Activated T-helper 2 cell treated with anti-CD3 and anti-CD28 coated beads, Interferon-gamma antibody, Interleukin-2, Interleukin-4, amounts not matched to agents 10 μg/mL and 5 μg/mL and 100 μg/mL, durations not matched to agents 14 hours and 24 hours and 36 hours (primary cell): ENCODE data around the gene PRR23C. TPM values are rescaled to one million over a fixed set of nuclear protein-coding genes. Genes with fewer than 3 reads are reported as not detected.
"Not testable (repeated sequence)": the region's sequence is repeated elsewhere in the genome, so short reads cannot be mapped to it uniquely, and the experiment has no call there.

ENCODE experiments used
- DNase-seq: peaks from one replicate; pipeline ENCODE4 v3.0.0; 2021; ENCODE audit warnings: low spot score
- H3K27ac Mint-ChIP-seq: one replicate; pipeline ENCODE4 v1.8.0; 2021; ENCODE audit warnings: mixed read lengths
- H3K27me3 Mint-ChIP-seq: one replicate; pipeline ENCODE4 v1.8.0; 2021; ENCODE audit warnings: low read depth, mixed read lengths
- H3K36me3 Mint-ChIP-seq: one replicate; pipeline ENCODE4 v1.8.0; 2021; ENCODE audit warnings: low read depth, mixed read lengths
- H3K4me1 Mint-ChIP-seq: one replicate; pipeline ENCODE4 v1.8.0; 2021; ENCODE audit warnings: low read depth, mixed read lengths
- H3K4me3 Mint-ChIP-seq: one replicate; pipeline ENCODE4 v1.8.0; 2021; ENCODE audit warnings: low read depth, mild to moderate bottlenecking, moderate library complexity, mixed read lengths
- H3K9me3 Mint-ChIP-seq: one replicate; pipeline ENCODE4 v1.8.0; 2021; ENCODE audit warnings: mixed read lengths
- intact Hi-C: fragments of 100-400 bp; cut with micrococcal nuclease; formaldehyde crosslinking; loops from one replicate; pipeline ENCODE4 v1.15.1; 2023
- total RNA-seq: library from RNA; stranded (reverse); gene quantifications from 2 replicates; pipeline ENCODE4 v1.2.3, GENCODE V29; 2022

The PRR23C gene
- total RNA-seq, 1 donor from 2014 or later = not detected

DNA sequence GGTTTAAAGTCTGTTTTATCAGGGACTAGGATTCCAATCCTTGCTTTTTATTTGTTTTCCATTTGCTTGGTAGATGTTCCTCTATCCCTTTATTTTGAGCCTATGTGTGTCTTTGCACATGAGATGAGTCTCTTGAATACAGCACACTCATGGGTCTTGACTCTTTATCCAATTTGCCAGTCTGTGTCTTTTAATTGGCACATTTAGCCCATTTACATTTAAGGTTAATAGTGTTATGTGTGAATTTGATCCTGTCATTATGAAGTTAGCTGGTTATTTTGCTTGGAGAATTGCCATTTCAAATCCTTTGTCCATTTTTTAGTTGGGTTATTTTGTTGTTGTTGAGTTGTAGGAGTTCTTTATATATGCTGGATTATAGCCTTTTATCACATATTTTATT, 14.1 kb downstream of the PRR23C start:
- intact Hi-C loops, H3K4me3 Mint-ChIP-seq, H3K36me3 Mint-ChIP-seq, H3K4me1 Mint-ChIP-seq, H3K27ac Mint-ChIP-seq, DNase-seq, H3K9me3 Mint-ChIP-seq, H3K27me3 Mint-ChIP-seq: not testable (repeated sequence)

DNA sequence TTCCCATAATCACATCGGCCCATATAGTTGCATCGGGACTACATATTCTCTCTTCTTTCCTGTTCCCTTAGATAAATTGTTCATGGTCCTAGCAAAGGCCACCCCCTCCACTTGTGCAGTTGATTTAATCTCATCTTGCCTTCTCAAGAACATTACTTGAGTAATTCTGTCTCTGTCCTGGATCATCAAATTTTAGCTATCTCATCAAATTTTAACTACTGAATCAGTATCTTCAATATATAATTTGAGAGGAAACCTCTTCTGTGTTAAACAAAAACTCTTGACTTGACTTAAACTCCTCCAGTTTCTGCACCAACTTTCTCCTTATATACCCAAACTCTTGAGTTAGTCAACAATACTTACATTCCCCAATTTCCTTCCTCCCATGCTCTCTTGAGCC, 19.7 kb downstream of the PRR23C start:
- H3K4me1 Mint-ChIP-seq = no peaks in the 10 kb centered on the region
- DNase-seq = no peak
- H3K4me3 Mint-ChIP-seq = no peak overlapping the region

DNA sequence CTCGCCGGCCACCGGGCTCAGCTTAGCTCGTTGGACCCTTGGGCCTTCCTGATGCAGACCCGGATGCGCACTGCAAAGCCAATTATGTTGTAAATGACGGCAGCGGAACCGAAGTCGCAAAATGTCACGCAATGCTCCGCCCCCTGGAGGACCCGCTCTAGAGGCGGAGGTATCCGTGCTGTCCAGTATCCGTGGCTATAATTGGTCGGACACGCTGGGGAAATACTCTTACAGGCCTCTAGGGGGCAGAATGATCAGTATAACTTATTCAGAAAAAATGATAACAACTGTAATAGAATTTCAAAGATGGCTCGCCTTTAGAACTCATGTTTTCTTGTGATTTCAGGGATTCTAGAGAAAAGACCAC, 23.8 kb downstream of the PRR23C start, which contains the start of gene PRR23B:
Gene PRR23B (minus strand): TSS at position 59 of the 367 bp plus-strand sequence. CDS start 265 bp downstream, outside the sequence.
- DNase-seq = no peak
- peaks cover 8% of the 10 kb centered on the region for H3K9me3 Mint-ChIP-seq
- H3K4me1 Mint-ChIP-seq = no peaks in the 10 kb centered on the region
- no peaks in the 10 kb centered on the region for H3K36me3 Mint-ChIP-seq
- H3K4me3 Mint-ChIP-seq = no peak within 1 kb of the TSS
- H3K27ac Mint-ChIP-seq = no peak within 1 kb of the TSS
- intact Hi-C loops = no loop called here
- H3K27me3 Mint-ChIP-seq = no peaks in the 10 kb centered on the region

More for the DNA sequence above, 19.7 kb downstream of the PRR23C start:
- Mint-ChIP-seq H3K27ac (no peak overlapping the region), H3K9me3 (peaks cover 6% of the 10 kb centered on the region), H3K27me3 (no peaks in the 10 kb centered on the region), H3K36me3 (no peaks in the 10 kb centered on the region)
- intact Hi-C loops = no loop called here

DNA sequence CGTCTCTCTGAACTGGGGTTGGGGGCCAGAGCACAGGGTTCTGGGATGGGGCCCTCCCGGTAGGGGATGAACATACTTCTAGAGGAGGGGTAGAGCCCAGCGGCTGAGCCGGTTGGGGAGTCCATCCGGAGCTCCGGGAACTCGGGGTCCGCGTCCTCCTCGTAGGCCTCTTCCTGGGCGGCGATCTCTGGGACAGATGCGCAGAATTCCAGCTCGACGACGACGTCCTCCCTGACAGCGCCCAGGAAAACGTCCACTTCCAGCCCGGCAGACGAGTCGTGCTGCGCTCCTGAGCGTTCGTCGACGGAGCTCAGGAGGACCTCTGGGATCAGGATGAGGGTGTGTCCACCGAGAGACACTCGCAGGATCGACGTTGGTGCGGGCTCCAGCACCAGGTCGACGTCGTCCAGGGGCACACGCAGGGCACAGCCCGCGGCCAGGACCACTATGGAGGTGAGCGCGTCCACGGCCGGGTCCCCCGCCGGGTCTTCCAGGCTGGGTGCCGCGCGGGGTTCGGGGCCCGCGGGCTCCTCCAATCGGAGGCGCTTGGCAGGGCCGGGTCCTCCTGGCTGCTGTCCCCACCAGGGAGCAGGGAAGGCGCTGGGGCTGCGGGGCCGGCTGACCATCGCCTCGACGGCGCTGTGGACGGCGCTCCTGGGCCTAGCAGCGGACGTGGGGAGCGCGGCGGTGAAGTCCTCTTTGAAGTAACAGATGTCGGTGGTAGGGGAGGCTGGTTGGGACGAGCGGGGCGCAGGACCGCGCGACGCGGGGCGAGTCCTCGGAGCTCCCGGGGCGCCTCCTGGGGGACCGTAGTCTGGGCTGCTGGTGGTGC, 24.4 kb downstream of the PRR23C start:
- no peaks in the 10 kb centered on the region for H3K36me3 Mint-ChIP-seq

DNA sequence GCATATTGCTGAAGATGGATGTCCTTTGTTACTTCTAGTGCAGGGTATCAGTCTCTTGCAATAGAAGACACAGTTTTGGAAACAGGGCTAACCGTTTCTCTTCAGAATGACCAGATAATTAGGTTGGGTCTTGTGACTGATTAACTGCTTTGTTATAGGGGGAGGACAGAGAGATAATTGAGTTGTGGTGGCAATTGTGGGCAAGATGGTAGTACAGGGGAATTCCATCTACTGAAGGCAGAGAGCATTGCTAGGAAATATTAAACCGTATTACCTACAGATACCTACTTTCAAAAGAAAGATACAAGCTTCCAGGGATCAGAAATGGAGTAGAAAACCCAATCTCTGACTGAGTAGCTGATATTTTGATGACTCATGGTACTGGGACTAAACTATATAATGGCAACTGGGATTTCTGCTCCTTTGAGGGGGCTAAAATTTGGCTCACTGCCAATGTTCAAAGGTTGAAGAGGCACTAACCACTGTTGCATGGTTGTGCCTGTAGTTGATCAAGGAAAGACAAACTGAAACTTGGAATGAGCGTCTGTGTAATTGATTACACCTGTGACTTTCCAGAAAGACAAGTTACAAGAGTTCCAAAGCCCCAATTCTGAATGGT, 28.2 kb downstream of the PRR23C start:
- H3K4me3 Mint-ChIP-seq = no peak overlapping the region
- H3K36me3 Mint-ChIP-seq = no peaks in the 10 kb centered on the region
- peaks cover 21% of the 10 kb centered on the region for H3K9me3 Mint-ChIP-seq
- no peak overlapping the region for H3K27ac Mint-ChIP-seq
- no peaks in the 10 kb centered on the region for H3K4me1 Mint-ChIP-seq
- no peaks in the 10 kb centered on the region for H3K27me3 Mint-ChIP-seq
- intact Hi-C loops = no loop called here
- DNase-seq = no peak

More for the DNA sequence above, 24.4 kb downstream of the PRR23C start:
- no peak for DNase-seq
- intact Hi-C loops = no loop called here
- Mint-ChIP-seq H3K27me3 (no peaks in the 10 kb centered on the region), H3K4me3 (no peak overlapping the region), H3K27ac (no peak overlapping the region), H3K9me3 (peaks cover 8% of the 10 kb centered on the region), H3K4me1 (no peaks in the 10 kb centered on the region)

DNA sequence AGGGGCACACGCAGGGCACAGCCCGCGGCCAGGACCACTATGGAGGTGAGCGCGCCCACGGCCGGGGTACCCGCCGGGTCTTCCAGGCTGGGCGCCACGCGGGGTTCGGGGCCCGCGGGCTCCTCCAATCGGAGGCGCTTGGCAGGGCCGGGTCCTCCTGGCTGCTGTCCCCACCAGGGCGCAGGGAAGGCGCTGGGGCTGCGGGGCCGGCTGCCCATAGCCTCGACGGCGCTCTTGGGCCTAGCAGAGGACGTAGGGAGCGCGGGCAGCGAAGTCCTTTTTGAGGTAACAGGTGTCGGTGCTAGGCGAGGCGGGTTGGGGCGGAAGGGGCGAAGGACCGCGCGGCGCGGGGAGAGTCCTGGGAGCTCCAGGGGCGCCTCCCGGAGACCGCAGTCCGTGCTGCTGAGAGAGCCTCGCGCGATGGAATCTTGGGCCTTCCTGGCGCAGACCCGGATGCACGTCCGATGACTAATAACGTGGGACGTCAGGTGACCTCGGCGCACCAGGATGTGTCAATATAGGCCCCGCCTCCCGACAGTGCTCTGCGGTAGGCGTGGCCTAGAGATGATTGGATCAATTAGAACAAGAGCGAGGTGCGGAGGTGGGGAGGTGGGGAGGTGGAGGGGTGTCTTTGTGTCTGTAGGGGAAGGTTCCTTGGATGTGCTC, 38.5 kb downstream of the PRR23C start, which contains the start of gene PRR23A:
Gene PRR23A (minus strand): TSS at position 218 of the 666 bp plus-strand sequence. CDS start 0 bp downstream, at position 218.
- H3K27ac Mint-ChIP-seq = no peak within 1 kb of the TSS
- intact Hi-C loops = no loop called here
- H3K36me3 Mint-ChIP-seq = no peaks in the 10 kb centered on the region
- H3K4me1 Mint-ChIP-seq = no peaks in the 10 kb centered on the region
- no peaks in the 10 kb centered on the region for H3K27me3 Mint-ChIP-seq
- no peak for DNase-seq
- no peak within 1 kb of the TSS for H3K4me3 Mint-ChIP-seq
- H3K9me3 Mint-ChIP-seq = peaks cover 16% of the 10 kb centered on the region

DNA sequence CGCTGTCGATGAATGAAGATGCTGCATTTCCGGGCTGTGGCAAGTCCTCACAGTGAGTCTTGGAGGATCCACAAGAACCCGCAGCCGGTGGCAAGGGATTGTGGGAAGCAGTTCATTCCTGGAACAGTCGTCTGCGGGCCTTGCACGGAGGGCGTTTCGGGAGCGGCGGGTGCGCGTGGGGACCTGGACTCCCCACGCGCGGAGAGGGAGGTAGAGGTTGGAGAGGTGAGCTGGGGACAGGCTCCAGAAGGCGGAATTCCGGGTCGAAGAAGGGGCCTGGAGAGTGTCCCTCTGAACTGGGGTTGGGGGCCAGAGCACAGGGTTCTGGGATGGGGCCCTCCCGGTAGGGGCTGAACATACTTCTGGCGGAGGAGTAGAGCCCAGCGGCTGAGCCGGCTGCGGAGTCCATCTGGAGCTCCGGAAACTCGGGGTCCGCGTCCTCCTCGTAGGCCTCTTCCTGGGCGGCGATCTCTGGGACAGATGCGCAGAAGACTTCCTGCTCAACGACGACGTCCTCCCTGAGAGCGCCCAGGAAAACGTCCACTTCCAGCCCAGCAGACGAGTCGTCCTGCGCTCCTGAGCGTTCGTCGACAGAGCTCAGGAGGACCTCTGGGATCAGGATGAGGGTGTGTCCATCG, 39.2 kb downstream of the PRR23C start:
- Mint-ChIP-seq H3K9me3 (peaks cover 16% of the 10 kb centered on the region), H3K27me3 (no peaks in the 10 kb centered on the region), H3K27ac (no peak overlapping the region), H3K4me3 (no peak overlapping the region), H3K36me3 (no peaks in the 10 kb centered on the region), H3K4me1 (no peaks in the 10 kb centered on the region)
- DNase-seq = no peak
- intact Hi-C loops = no loop called here

DNA sequence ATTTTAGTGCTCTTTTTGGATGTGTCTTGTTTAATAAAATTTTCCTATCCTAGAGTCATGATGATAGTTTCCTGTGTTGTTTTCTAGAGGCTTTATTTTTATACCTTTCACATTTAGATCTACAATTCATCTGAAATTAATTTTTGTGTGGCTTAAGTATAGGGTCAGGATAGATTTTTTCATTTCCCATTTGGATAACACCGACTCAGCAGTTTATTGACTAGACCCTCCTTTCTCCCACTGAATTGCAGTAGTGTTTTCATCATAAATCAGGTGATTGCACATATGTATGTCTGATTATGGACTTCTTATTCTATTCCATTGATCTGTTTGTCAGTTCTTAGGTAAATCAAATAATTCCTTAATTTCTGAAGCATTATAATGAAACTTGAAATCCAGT, 49.0 kb downstream of the PRR23C start:
- Mint-ChIP-seq H3K36me3 (no peaks in the 10 kb centered on the region), H3K4me1 (no peaks in the 10 kb centered on the region), H3K27me3 (peaks cover 18% of the 10 kb centered on the region), H3K4me3 (no peak overlapping the region), H3K27ac (no peak overlapping the region), H3K9me3 (no peaks in the 10 kb centered on the region)
- intact Hi-C loops = no loop called here
- no peak for DNase-seq

Other genes starting within 250 kb of the PRR23C start
- gene PIK3CB, start 210.0 kb downstream of the PRR23C start, total RNA-seq = 19.2 and 20.3 TPM in 2 replicates
- gene FOXL2, start 97.8 kb downstream of the PRR23C start, total RNA-seq = not detected in 2 replicates
- gene FOXL2NB, start 97.7 kb downstream of the PRR23C start, total RNA-seq = not detected in 2 replicates
- not detected in 2 replicates for gene PRR23A, start 38.6 kb downstream of the PRR23C start, total RNA-seq
- not detected in 2 replicates for gene PRR23B, start 24.0 kb downstream of the PRR23C start, total RNA-seq